H54 (cell line): ENCODE measurements around the gene GATD1.

Source experiments
- DNase-seq: peaks from one replicate; pipeline ENCODE4 v3.0.0; 2011; ENCODE audit warnings: low spot score, mixed read lengths; ENCODE audit not compliant: insufficient read length
- FAIRE-seq: peaks from 3 replicates; lab custom pipeline; 2011; peaks lifted over from hg19 to GRCh38; lab: Jason Lieb, UNC
- POLR2A ChIP-seq: IDR thresholded peaks from 2 replicates; pipeline ENCODE4 v1.6.1; 2011; ENCODE audit warnings: low read depth, mild to moderate bottlenecking, low read length

The GATD1 gene

GRCh38 chr11:804599-804964, 27.3 kb upstream of the GATD1 start:
- no peak for DNase-seq
- no peak for FAIRE-seq
- no peak for TF ChIP-seq POLR2A

- DNase-seq (no peak), FAIRE-seq (no peak)
- TF ChIP-seq POLR2A, result no peak
Observed at GRCh38 chr11:803770-804598, 26.7 kb upstream of the GATD1 start.

- no peak for DNase-seq
- no peak for FAIRE-seq
- no peak for TF ChIP-seq POLR2A
Observed at GRCh38 chr11:803467-803742, 26.1 kb upstream of the GATD1 start.

- no peak for TF ChIP-seq POLR2A
- no peak for DNase-seq
- no peak for FAIRE-seq
Observed at GRCh38 chr11:802693-803466, 25.6 kb upstream of the GATD1 start.

GRCh38 chr11:802018-802617, 24.8 kb upstream of the GATD1 start:
- 0 out of 2 replicates have a peak, but pooled peaks have one; percentile 9 for TF ChIP-seq POLR2A
- FAIRE-seq (no peak), DNase-seq (no peak)

- no peak for TF ChIP-seq POLR2A
- FAIRE-seq (no peak), DNase-seq (no peak)
Observed at GRCh38 chr11:801097-801780, 24.0 kb upstream of the GATD1 start.

GRCh38 chr11:800473-800872, 23.2 kb upstream of the GATD1 start:
- DNase-seq, result no peak
- no peak for TF ChIP-seq POLR2A
- no peak for FAIRE-seq

GRCh38 chr11:799641-800316, 22.5 kb upstream of the GATD1 start:
- DNase-seq (no peak), FAIRE-seq (no peak)
- TF ChIP-seq POLR2A, result no peak

- FAIRE-seq, result no peak
- TF ChIP-seq POLR2A, result peak; percentile 62; the same call in 1 of the 2 replicates
Observed at GRCh38 chr11:798093-798713, 20.9 kb upstream of the GATD1 start, which contains the start of gene SLC25A22. Gene SLC25A22 (minus strand): TSS chr11:798281. CDS start chr11:795006, 3,275 bp downstream.

GRCh38 chr11:797296-798092, 20.2 kb upstream of the GATD1 start:
- DNase-seq (no peak), FAIRE-seq (no peak)

More at GRCh38 chr11:798093-798713, 20.9 kb upstream of the GATD1 start, which contains the start of gene SLC25A22:
- no peak for DNase-seq

GRCh38 chr11:796565-797295, 19.4 kb upstream of the GATD1 start:
- no peak for TF ChIP-seq POLR2A
- FAIRE-seq, result no peak
- DNase-seq, result no peak

More at GRCh38 chr11:797296-798092, 20.2 kb upstream of the GATD1 start:
- no peak for TF ChIP-seq POLR2A
